Activated CD4-positive, alpha-beta T cell treated with anti-CD3 and anti-CD28 coated beads for 24 hours (primary cell): ENCODE data around the gene F10.

Source experiments
- DNase-seq, 2 donors: peaks; one replicate each; pipeline ENCODE4 v3.0.0-alpha.2; 2020; ENCODE audit warnings: low read depth in 2 of 2

F10 gene

DNA sequence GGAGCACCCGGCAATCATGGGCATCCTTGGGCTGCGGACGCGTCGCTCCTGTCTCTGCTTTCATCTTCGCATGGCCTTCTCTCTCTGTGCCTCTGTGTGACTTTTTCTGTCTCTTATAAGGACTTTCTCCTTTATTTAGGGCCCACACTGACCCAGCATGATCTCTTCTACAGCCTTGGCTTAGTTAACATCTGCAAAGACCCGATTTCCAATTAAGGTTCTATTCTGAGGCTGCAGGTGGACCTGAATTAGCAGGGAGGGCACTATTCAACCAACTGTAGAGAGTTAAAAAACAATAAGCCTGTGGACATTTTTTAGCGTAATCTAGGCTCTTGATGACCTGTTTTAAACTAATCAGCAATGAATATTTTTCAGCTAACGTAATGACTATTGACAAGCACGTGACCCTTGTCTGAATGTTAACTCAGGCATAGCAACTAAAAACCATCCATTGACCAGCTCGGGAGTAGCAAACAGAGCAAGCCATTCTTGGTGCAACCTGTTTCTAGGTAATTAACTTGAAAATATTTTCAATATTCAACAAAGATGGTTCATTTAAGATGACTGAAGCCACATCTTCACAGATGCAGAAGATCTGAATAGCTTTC is 15.2 kb downstream of the F10 start:
- no peak for DNase-seq

DNA sequence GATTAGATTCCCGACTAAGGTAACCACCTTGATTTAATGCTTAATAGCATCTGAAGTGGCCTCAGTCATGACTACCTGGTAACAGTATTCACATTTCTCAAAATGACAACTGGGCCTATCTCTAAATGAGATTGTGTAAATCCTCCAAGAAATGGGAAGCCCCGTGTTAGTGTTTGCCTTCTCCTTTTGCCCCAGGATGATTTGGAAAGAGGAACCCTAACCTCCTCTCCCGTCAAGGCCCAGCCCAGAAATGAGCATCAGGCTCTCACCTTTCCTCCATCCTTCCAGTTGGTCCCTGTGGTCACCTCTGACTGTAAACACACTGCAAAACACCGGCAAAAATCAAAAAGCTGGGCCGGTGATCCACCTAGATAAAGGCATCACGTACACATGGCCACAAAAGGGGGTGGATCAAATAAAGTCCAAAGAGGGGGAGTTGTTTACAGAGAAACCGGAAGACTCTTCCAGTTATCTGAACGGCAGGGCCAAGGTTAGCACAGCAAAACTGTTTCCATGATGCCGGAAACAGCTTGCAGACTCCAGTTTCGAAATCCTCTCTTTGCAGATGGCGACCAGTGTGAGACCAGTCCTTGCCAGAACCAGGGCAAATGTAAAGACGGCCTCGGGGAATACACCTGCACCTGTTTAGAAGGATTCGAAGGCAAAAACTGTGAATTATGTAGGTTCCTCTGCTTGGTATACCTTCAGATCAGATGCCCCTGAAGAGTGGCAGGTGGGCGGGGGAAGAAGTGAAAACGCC is 16.4 kb downstream of the F10 start:
- no peak for DNase-seq

DNA sequence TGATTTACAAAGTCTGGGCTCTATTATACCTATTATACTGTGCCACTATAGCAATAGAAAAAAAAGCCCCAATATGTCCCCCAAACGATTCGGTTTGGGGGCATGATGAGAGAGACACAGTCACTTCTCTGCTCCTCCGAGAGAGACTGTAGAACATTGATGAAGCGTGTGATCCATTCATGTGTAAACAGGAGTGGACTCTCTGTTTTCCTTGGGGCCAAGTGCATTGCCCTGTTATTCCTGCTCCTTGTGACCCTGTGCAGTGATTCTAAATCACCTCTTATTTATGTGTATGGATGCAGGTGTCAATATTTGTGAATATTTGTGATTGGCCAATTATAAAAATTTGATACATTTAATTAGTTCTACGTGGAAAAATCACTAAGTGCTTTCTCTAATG is 17.0 kb downstream of the F10 start:
- no peak for DNase-seq

DNA sequence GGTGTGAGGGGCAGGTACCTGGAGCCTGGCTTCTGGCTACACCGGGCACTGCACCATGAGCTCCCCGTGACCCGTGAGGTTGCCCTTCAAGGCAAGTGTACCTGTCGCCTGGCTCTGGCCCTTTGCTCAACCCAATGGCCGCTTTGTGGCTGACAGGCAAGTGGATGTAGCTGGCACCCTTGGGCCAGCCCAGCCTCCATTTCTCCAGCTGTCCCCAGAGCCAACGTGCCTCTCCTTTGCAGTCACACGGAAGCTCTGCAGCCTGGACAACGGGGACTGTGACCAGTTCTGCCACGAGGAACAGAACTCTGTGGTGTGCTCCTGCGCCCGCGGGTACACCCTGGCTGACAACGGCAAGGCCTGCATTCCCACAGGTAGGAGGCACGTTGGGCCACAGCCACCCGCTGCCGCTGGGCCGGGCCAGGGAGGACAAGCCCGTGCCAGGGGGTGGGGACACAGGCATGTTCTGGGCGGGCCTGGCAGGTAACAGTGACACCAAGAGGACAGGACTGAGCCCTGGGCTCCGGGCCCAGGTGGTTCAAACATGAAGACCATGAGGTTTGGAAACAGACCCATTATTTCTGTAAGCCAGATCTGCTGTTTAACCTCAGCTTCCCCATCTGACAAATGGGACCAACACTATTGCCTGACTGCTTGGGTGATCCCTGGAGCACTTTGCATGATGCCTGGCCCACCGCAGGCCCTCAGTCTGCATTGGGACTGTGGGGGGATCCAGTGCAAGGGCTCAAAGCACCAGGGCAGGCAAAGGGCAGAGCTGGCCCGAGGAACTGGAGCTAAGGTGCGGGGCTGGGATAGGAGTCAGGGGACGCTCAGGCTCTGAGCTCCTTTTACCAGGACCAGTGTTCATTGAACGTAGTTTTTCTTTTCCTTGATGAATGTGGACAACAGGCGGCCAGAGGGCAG is 18.3 kb downstream of the F10 start:
- no peak for DNase-seq

DNA sequence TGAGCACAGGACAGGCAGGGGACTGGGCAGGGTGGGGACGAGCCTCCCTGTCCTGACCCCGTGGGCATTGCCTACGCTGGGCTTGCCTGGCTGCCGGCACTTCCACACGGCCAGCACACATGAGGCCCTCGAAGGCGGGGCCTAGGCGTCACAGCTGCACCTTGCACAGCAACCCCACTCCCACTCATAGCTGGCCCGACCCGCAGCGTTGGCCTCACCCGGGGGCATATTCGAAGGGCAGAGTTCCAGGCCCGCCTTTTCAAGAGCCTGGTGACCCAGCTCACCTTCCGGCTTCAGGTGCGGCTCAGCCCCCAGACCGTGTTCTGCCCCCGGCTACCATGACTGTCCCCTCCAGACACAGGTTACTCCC is 19.0 kb downstream of the F10 start:
- DNase-seq: no peak

DNA sequence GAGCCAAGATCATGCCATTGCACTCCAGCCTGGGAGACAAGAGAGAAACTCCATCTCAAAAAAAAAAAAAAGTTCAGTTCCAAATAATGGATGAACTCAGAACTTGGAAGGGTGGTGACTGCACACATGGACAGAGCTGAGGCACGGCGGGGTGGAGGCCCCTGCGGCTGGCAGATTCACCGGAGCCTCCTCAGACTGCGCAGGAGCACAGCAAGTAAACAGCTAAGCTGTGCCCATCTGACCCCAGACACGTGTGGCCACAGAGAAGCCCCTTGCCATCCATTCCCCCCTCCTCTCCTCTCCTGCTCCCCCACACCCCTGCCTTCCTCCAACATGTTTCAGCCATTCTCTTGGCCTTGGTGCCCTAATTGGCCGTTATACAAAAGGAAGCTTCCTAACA is 20.3 kb downstream of the F10 start:
- no peak for DNase-seq

DNA sequence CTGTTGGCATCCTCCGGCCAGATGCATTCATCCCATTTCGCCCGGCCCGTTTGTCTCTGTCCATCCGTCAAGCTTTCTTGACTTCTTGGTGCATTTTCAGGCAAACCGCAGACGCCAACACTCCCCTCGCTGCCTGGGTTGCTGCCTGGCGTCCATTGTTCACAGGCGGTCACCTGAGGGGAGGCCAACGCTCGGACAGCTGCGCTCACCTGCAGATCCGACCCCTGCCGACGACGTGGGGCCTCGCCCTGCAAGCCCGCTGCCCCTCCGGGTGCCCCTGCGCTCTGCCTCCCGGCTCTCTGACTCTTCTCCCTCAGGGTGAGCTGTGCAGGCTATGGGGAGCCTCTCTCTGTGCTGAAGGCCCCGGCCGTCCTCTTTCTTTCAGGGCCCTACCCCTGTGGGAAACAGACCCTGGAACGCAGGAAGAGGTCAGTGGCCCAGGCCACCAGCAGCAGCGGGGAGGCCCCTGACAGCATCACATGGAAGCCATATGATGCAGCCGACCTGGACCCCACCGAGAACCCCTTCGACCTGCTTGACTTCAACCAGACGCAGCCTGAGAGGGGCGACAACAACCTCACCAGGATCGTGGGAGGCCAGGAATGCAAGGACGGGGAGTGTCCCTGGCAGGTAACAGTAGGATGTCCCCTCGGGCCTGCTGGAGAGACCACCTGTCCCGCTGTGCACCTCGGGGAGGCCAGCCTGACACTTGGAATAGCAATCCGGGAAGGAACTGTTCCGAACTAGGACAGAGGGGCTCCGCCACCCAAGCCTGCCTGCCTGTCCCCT is 21.1 kb downstream of the F10 start:
- DNase-seq: no peak

DNA sequence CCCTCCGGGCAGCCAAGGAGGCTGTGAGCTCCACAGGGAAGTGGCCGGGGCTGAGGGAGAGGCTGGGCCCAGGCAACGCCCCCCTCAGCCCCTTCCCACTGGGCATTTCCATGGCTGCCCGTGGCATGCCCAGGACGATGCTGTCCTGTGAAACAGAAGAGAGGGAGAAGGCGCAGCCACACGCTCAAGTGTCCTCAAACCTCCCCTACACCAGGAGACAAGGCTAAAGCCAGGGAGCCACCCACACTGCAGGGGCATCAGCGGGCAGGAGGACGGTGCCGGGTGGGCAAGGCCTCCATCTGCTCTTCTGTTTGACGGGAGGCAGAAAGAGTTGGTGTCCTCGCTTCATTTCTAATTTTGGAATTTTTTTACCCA is 21.6 kb downstream of the F10 start:
- no peak for DNase-seq

DNA sequence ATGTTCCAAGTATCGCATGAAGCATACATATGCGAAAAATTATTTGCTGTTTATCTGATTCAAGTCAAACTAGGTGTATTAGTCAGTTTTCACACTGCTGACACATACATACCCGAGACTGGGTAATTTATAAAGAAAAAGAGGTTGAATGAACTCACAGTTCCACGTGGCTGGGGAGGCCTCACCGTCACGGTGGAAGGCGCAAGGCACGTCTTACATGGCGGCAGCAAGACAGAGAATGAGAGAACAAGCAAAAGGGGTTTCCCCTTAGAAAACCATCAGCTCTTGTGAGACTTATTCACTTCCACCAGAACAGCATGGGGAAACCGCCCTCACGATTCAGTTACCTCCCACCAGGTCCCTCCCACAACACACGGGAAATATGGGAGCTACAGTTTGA is 22.9 kb downstream of the F10 start:
- DNase-seq: peak in 1 of 2 donors; percentile 39

DNA sequence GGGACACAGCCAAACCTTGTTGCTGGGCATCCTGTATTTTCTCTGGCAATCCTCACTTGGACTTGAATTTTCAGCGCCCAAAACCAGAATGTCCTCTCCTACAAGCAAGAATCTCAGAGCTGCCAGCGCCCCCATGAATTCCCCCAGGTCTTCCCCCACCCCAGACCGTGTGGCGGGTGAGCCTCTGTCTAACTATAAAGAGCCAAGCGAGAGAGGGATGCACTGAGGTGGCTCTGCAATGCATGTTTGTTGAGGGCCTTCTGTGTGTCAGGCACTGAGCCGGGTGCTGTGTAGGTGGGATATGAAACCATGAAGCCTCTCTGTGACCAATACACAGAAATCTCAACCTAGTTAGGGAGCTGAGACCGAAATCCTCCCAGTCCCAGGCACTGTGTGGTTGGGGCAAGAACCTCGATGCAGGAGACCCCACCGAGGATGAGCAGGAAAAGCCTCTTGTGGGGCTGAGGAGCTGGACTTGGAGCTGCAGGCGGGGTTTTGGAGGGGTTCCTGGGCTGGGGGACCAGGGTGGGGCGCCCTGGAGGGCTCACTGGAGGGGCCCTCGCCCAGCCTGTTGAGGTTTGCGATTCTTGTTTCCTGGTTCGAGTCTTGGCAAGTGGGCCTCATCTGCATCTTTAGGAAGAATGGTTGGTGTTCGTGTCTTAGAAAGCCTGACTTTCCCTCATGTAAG is 23.5 kb downstream of the F10 start:
- no peak for DNase-seq

DNA sequence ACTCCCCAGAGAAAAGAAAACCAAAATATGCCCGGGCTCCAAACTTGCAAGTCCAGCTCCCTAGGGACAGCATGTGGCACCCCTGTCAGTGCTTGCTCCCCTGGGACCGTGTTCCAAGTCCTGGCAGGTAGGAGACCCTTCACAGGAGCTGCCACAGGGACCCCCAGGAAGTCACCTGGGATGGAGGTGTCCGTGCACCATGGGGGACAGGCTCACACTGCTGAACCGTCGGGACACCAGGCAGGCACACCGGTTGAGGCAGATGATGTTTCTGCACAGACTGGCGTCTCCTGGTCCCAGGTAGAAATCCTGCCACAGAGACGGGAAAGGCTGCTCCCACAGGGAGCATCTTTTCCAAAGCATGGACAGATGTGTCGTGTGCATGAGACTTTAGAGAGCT is 24.2 kb downstream of the F10 start:
- no peak for DNase-seq

DNA sequence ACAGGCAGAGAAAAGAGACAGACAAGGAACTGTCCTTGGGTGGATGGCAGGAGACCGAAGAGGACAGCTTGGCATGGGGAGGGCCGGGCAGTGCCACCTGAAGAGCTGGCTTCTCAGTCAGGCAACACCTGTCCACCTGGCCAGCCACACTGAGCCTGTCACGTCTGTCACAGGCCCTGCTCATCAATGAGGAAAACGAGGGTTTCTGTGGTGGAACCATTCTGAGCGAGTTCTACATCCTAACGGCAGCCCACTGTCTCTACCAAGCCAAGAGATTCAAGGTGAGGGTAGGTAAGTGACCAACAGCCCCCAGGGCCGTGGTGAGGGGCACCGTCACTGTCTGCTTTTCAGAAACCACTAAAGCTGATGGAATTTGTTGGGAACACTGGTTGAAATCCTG is 24.6 kb downstream of the F10 start:
- DNase-seq: no peak

DNA sequence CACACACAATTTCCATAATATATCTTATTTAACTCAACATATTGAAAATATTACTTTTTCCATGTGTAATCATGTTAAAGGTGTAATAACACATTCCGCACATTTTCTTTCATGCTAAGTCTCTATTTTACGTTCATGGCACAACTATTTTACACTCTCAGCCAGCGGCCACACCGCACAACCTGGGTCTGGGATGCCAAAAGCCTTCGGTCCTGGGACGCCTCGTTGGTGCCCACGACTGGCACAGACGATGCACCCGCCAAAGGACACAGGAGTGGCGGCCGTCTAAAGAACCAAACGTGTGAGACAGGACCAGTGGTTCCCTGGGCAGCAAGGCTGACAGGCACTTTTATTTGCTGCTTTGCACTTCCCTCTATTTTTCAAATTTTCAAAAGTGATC is 25.8 kb downstream of the F10 start:
- no peak for DNase-seq

DNA sequence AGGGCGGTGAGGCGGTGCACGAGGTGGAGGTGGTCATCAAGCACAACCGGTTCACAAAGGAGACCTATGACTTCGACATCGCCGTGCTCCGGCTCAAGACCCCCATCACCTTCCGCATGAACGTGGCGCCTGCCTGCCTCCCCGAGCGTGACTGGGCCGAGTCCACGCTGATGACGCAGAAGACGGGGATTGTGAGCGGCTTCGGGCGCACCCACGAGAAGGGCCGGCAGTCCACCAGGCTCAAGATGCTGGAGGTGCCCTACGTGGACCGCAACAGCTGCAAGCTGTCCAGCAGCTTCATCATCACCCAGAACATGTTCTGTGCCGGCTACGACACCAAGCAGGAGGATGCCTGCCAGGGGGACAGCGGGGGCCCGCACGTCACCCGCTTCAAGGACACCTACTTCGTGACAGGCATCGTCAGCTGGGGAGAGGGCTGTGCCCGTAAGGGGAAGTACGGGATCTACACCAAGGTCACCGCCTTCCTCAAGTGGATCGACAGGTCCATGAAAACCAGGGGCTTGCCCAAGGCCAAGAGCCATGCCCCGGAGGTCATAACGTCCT is 26.4 kb downstream of the F10 start:
- no peak for DNase-seq

DNA sequence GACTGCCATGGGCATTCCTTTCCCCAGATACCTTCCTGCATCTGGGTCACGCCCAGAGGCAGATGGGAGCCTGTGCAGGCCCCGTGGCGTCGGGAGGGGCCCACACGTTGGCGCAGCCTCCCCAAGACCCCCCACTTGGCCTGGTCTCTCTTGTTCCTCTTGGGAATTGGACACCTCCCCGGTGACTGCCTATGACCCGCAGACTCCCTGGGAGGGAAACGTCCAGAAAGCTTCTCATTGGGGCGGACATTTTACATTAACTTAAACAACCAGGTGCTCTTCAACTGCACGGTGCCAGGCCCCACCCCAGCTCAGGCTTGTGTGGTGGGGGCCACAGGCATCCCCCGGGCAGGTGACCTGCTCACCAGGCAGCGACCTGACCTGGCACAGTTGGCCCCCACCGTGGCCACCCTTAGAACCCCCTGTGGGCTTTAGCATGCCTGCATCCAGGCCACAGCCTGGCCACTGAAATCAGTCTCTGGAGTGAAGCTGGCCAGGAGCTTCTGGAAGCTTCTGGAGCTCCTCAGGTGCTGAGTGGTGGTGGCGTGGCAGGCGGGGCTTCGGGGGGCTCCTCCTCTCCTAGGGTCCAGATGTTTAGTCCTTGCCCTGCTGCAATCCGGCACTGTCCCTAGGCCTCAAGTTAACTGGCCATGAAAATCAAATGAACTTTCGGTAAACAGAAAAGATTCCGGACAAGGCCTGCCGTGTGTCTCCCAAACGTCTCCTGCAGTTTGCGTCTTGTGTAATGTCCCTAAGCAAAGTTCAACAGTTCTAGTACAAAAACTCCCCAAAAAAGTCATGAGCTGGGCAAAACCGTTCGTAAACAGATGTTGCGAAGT is 27.3 kb downstream of the F10 start:
- DNase-seq: no peak

DNA sequence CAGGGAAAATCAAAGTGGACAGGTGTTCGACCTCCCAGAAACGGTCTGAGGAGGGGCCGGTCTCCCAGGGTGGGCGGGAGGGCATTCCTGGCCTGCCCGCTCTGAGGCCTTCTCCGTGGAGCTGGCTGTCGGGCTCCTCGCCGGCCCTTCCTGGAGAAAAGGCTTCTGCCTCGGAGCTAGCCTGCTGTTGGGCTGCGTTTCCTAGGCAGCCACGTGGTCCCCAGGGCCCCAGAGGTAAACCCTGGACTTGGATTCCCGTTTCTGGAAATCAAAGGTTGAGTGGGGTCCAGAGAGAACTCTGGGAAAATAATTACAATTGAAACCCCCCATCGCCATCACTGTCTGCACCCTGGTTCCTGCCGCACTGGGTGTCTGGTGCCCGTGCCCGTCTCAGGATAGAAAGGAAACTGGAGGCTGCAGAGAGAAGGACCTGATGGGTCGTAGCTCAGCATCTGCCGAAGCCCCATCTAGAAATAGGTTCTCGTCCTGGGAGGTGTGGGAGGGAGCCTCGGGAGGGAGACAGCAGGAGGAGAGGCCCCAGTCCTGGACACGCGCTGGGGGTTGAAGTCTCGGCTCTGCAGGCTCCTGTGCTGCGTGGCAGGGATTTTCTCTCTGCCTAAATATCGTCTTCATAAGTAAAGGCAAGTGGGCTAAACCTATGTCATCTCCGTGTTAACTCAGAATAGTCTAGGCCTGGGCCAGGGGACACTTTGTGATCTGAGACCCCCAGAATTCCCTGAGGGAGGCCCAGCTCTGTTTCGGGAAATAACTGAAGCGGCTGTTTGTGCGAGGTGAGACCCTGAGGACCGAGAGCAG is 28.2 kb downstream of the F10 start:
- no peak for DNase-seq

DNA sequence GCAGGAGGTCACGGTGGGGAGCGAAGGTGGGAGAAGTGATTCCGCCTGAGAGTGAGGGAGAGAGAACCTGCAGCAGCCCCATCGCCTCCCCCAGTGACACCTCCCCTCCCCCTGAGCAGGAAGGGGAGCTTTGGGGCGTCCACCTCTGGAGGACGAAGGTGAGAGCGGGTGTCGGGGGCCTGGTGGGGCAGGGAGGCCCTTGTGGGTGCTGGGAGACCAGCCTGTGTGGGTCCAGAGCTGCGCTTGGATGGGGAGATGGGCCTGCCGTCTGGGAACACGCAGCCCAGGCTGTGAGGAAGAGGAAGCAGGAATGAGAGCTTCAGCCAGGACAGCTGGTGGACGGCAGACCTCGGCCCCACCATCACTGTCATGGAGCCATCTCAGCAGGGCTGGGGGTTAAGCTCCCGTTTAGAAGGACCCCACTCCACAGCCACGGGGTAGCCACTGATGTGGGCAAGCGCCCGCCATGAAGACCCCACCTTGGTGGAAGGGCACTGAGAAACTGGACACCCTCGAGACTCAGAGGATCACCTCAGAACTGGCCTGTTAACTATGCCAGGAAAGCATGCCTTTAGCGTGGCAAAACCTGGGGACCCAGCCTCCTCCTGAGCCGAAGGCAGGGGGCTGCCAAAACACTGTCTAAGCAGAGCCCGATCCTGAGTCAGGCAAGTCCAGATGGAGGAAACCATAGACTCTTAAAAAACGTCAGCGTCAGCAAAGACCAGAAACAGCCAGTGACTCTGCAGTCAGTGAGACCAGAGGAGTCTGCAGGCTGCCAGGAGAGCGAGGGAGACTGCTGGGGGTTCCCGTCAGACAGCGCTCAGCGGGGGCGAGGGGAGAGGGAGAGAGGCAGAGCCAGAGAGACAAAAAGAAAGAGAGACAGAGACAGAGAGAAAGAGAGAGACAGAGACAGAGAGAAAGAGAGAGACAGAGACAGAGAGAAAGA is 29.4 kb downstream of the F10 start:
- no peak for DNase-seq

DNA sequence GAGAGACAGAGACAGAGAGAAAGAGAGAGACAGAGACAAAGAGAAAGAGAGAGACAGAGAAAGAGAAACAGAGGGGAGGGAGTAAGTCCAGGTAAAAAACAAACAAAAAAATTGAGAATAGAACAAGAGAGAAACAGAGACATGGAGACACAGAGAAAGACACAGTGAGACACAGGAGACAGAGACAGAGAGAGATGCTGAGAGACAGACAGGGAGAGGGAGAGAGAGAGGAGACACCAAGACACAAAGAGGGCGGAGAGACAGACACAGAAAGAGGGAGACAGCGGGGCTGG is 30.0 kb downstream of the F10 start:
- DNase-seq: no peak
